ENCODE data around the gene ZBTB7C.

Gene ZBTB7C

GRCh38 chr18:48159816-48160215, 249.4 kb downstream of the ZBTB7C start:
- no peak overlapping the region for H3K27ac ChIP-seq (ENCODE audit: low read length)
- TF ChIP-seq CTCF (IDR thresholded peaks at IDR 0.05; ENCODE audit: borderline replicate concordance, extremely low read depth, low read length, poor library complexity, severe bottlenecking) (no peak), EZH2 (IDR thresholded peaks at IDR 0.05; ENCODE audit: borderline replicate concordance, low read depth, low read length, severe bottlenecking) (no peak)

GRCh38 chr18:48158721-48159120, 250.5 kb downstream of the ZBTB7C start:
- Histone ChIP-seq H3K27ac (ENCODE audit: low read length) (no peak overlapping the region), H3K79me2 (ENCODE audit: insufficient read depth, low read length) (no peaks in the 10 kb centered on the region), H3K4me1 (ENCODE audit: insufficient read depth, low read length) (peaks cover 12% of the 10 kb centered on the region), H3K36me3 (ENCODE audit: insufficient read depth, low read length) (no peaks in the 10 kb centered on the region), H3K27me3 (ENCODE audit: insufficient read depth, low read length, poor library complexity) (peaks cover 29% of the 10 kb centered on the region), H3K4me3 (ENCODE audit: low read depth in 1 of 2, low read length in 2 of 2) (no peak overlapping the region), H3K9me3 (ENCODE audit: insufficient read depth, low read length, severe bottlenecking) (no peaks in the 10 kb centered on the region), H4K20me1 (ENCODE audit: insufficient read depth, low read length) (peaks cover 8% of the 10 kb centered on the region; the same call in 1 of the 2 replicates), H2AFZ (ENCODE audit: low read depth, low read length) (no peak overlapping the region), H3K9ac (ENCODE audit: low read depth, low read length) (no peak overlapping the region), H3K4me2 (ENCODE audit: insufficient read depth, low read length) (no peak overlapping the region)
- ATAC-seq (ENCODE audit: insufficient read depth, low read depth), result no peak
- TF ChIP-seq EZH2 (IDR thresholded peaks at IDR 0.05; ENCODE audit: borderline replicate concordance, low read depth, low read length, severe bottlenecking) (no peak), CTCF (IDR thresholded peaks at IDR 0.05; ENCODE audit: borderline replicate concordance, extremely low read depth, low read length, poor library complexity, severe bottlenecking) (no peak)
- DNase-seq, result no peak

More at GRCh38 chr18:48159816-48160215, 249.4 kb downstream of the ZBTB7C start:
- H3K36me3 ChIP-seq (ENCODE audit: insufficient read depth, low read length), result no peaks in the 10 kb centered on the region
- no peak overlapping the region for H3K4me3 ChIP-seq (ENCODE audit: low read depth in 1 of 2, low read length in 2 of 2)
- no peak overlapping the region for H2AFZ ChIP-seq (ENCODE audit: low read depth, low read length)
- ATAC-seq (ENCODE audit: insufficient read depth, low read depth), result no peak
- H3K9ac ChIP-seq (ENCODE audit: low read depth, low read length), result no peak overlapping the region
- H3K79me2 ChIP-seq (ENCODE audit: insufficient read depth, low read length), result no peaks in the 10 kb centered on the region
- peaks cover 26% of the 10 kb centered on the region for H3K27me3 ChIP-seq (ENCODE audit: insufficient read depth, low read length, poor library complexity)
- H3K4me1 ChIP-seq (ENCODE audit: insufficient read depth, low read length), result peaks cover 12% of the 10 kb centered on the region
- H4K20me1 ChIP-seq (ENCODE audit: insufficient read depth, low read length), result peaks cover 8% of the 10 kb centered on the region; the same call in 1 of the 2 replicates
- no peaks in the 10 kb centered on the region for H3K9me3 ChIP-seq (ENCODE audit: insufficient read depth, low read length, severe bottlenecking)
- no peak overlapping the region for H3K4me2 ChIP-seq (ENCODE audit: insufficient read depth, low read length)
- no peak for DNase-seq

- Histone ChIP-seq H3K27ac (ENCODE audit: low read length) (no peak overlapping the region), H3K4me2 (ENCODE audit: insufficient read depth, low read length) (no peak overlapping the region), H2AFZ (ENCODE audit: low read depth, low read length) (no peak overlapping the region), H3K79me2 (ENCODE audit: insufficient read depth, low read length) (no peaks in the 10 kb centered on the region), H3K9me3 (ENCODE audit: insufficient read depth, low read length, severe bottlenecking) (no peaks in the 10 kb centered on the region), H3K27me3 (ENCODE audit: insufficient read depth, low read length, poor library complexity) (peaks cover 27% of the 10 kb centered on the region), H3K4me1 (ENCODE audit: insufficient read depth, low read length) (peaks cover 12% of the 10 kb centered on the region), H4K20me1 (ENCODE audit: insufficient read depth, low read length) (peaks cover 8% of the 10 kb centered on the region; the same call in 1 of the 2 replicates), H3K4me3 (ENCODE audit: low read depth in 1 of 2, low read length in 2 of 2) (no peak overlapping the region), H3K9ac (ENCODE audit: low read depth, low read length) (no peak overlapping the region), H3K36me3 (ENCODE audit: insufficient read depth, low read length) (no peaks in the 10 kb centered on the region)
- DNase-seq, result no peak
- TF ChIP-seq CTCF (IDR thresholded peaks at IDR 0.05; ENCODE audit: borderline replicate concordance, extremely low read depth, low read length, poor library complexity, severe bottlenecking) (no peak), EZH2 (IDR thresholded peaks at IDR 0.05; ENCODE audit: borderline replicate concordance, low read depth, low read length, severe bottlenecking) (no peak)
- ATAC-seq (ENCODE audit: insufficient read depth, low read depth), result no peak
These were observed 251.2 kb downstream of the ZBTB7C start for GRCh38 chr18:48157956-48158355.

- no peaks in the 10 kb centered on the region for H3K79me2 ChIP-seq (ENCODE audit: insufficient read depth, low read length)
- H3K9ac ChIP-seq (ENCODE audit: low read depth, low read length), result no peak overlapping the region
- DNase-seq, result no peak
- TF ChIP-seq CTCF (IDR thresholded peaks at IDR 0.05; ENCODE audit: borderline replicate concordance, extremely low read depth, low read length, poor library complexity, severe bottlenecking), result no peak
- no peak for TF ChIP-seq EZH2 (IDR thresholded peaks at IDR 0.05; ENCODE audit: borderline replicate concordance, low read depth, low read length, severe bottlenecking)
- H3K4me2 ChIP-seq (ENCODE audit: insufficient read depth, low read length), result no peak overlapping the region
- no peak overlapping the region for H3K4me3 ChIP-seq (ENCODE audit: low read depth in 1 of 2, low read length in 2 of 2)
- H3K36me3 ChIP-seq (ENCODE audit: insufficient read depth, low read length), result no peaks in the 10 kb centered on the region
- no peaks in the 10 kb centered on the region for H3K4me1 ChIP-seq (ENCODE audit: insufficient read depth, low read length)
- no peak for ATAC-seq (ENCODE audit: insufficient read depth, low read depth)
- H3K27me3 ChIP-seq (ENCODE audit: insufficient read depth, low read length, poor library complexity), result peaks cover 15% of the 10 kb centered on the region
- H3K27ac ChIP-seq (ENCODE audit: low read length), result no peak overlapping the region
- H2AFZ ChIP-seq (ENCODE audit: low read depth, low read length), result no peak overlapping the region
- no peaks in the 10 kb centered on the region for H4K20me1 ChIP-seq (ENCODE audit: insufficient read depth, low read length)
- no peaks in the 10 kb centered on the region for H3K9me3 ChIP-seq (ENCODE audit: insufficient read depth, low read length, severe bottlenecking)
These were observed 253.3 kb downstream of the ZBTB7C start for GRCh38 chr18:48155856-48156255.
